Naive thymus-derived CD8-positive, alpha-beta T cell (primary cell): ENCODE data around the gene C5orf46. TPM values are rescaled to one million over a fixed set of nuclear protein-coding genes. Genes with fewer than 3 reads are reported as not detected.

ENCODE experiments used
- ATAC-seq, 2 donors: fragments of 150-1000 bp; cut with Tn5 transposase in 1 of 2; sonication (Bioruptor Pico), chemical (Tn5 transposase) in 1 of 2; 1 replicate in 1 of 2; 2 replicates in 1 of 2; pipeline ENCODE4 v1.10.0; 2021; ENCODE audit warnings: mild to moderate bottlenecking in 2 of 2, moderate library complexity in 2 of 2
- POLR2A ChIA-PET: fragments of 350-600 bp; sonication (Branson Sonifier 250); formaldehyde crosslinking; loops from one replicate; lab custom pipeline; 2021; ENCODE audit warnings: antibody characterized with exemption; lab: Charles Lee
- DNase-seq, 10 donors: peaks; one replicate each; pipeline versions ENCODE4 v3.0.0 to v3.0.0-alpha.2; 2020 to 2022
- H3K27ac Mint-ChIP-seq, 10 donors: one replicate each; pipeline ENCODE4 v1.8.0; 2020 to 2022; ENCODE audit warnings: mild to moderate bottlenecking in 10 of 10, mixed read lengths in 10 of 10, moderate library complexity in 4 of 10, inconsistent platforms in 1 of 10
- H3K27me3 Mint-ChIP-seq, 5 donors: one replicate each; pipeline ENCODE4 v1.8.0; 2021 to 2022; ENCODE audit warnings: mixed read lengths in 5 of 5
- H3K36me3 Mint-ChIP-seq, 3 donors: one replicate each; pipeline ENCODE4 v1.8.0; 2020 to 2022; ENCODE audit warnings: mixed read lengths in 3 of 3, mild to moderate bottlenecking in 2 of 3, inconsistent platforms in 1 of 3
- H3K4me1 Mint-ChIP-seq, 4 donors: one replicate each; pipeline ENCODE4 v1.8.0; 2021 to 2022; ENCODE audit warnings: mixed read lengths in 4 of 4
- H3K4me3 Mint-ChIP-seq, 10 donors: one replicate each; pipeline ENCODE4 v1.8.0; 2020 to 2022; ENCODE audit warnings: mild to moderate bottlenecking in 10 of 10, mixed read lengths in 10 of 10, moderate library complexity in 6 of 10, inconsistent platforms in 1 of 10
- H3K9me3 Mint-ChIP-seq, 9 donors: one replicate each; pipeline ENCODE4 v1.8.0; 2020 to 2022; ENCODE audit warnings: mixed read lengths in 9 of 9, mild to moderate bottlenecking in 3 of 9, inconsistent platforms in 1 of 9, moderate library complexity in 1 of 9
- polyA plus RNA-seq, 3 donors: library from polyadenylated mRNA; unstranded; fragments of 300-500 nt; fragmentation: Illumina TruSeq; gene quantifications; one replicate each; pipeline ENCODE4 v1.2.3, GENCODE V29; 2021
- total RNA-seq, 8 experiments: library from RNA in 2 of 8; stranded (reverse) in 2 of 8; gene quantifications; one replicate each; pipeline ENCODE4 v1.2.3 and lab custom pipeline; 2021 to 2026

Gene C5orf46
- total and polyA plus RNA-seq, 5 experiments from 2014 or later, result not detected

GRCh38 chr5:147863454-147864158 lies 42.7 kb downstream of the C5orf46 start:
- Mint-ChIP-seq H3K27ac (no peak overlapping the region), H3K9me3 (no peaks in the 10 kb centered on the region), H3K36me3 (no peaks in the 10 kb centered on the region), H3K4me3 (no peak overlapping the region), H3K4me1 (no peaks in the 10 kb centered on the region), H3K27me3 (peaks cover 0 to 22% (median 1%) of the 10 kb centered on the region in 5 donors)
- POLR2A ChIA-PET, result no interaction called here
- no peak for ATAC-seq
- no peak for DNase-seq

- no peaks in the 10 kb centered on the region for H3K36me3 Mint-ChIP-seq
- DNase-seq (no peak), ATAC-seq (no peak)
- no peaks in the 10 kb centered on the region for H3K9me3 Mint-ChIP-seq
- peaks cover 0 to 2% (median 0%) of the 10 kb centered on the region in 4 donors for H3K4me1 Mint-ChIP-seq
- POLR2A ChIA-PET, result no interaction called here
- H3K4me3 Mint-ChIP-seq, result no peak overlapping the region
- no peak overlapping the region for H3K27ac Mint-ChIP-seq
- peaks cover 0 to 6% (median 3%) of the 10 kb centered on the region in 5 donors for H3K27me3 Mint-ChIP-seq
Measured at GRCh38 chr5:147860641-147861025, 45.7 kb downstream of the C5orf46 start.

- POLR2A ChIA-PET, result no interaction called here
- H3K9me3 Mint-ChIP-seq, result no peaks in the 10 kb centered on the region
- peaks cover 0 to 2% (median 0%) of the 10 kb centered on the region in 4 donors for H3K4me1 Mint-ChIP-seq
- DNase-seq (no peak), ATAC-seq (no peak)
- H3K27ac Mint-ChIP-seq, result no peak overlapping the region
- H3K36me3 Mint-ChIP-seq, result no peaks in the 10 kb centered on the region
- H3K27me3 Mint-ChIP-seq, result peaks cover 0 to 6% (median 5%) of the 10 kb centered on the region in 5 donors
- no peak overlapping the region for H3K4me3 Mint-ChIP-seq
Measured at GRCh38 chr5:147859962-147860640, 46.2 kb downstream of the C5orf46 start.

GRCh38 chr5:147858565-147858964 lies 47.8 kb downstream of the C5orf46 start:
- Mint-ChIP-seq H3K27ac (no peak overlapping the region), H3K4me1 (peaks cover 0 to 2% (median 0%) of the 10 kb centered on the region in 4 donors), H3K4me3 (no peak overlapping the region), H3K27me3 (peaks cover 0 to 10% (median 7%) of the 10 kb centered on the region in 5 donors), H3K9me3 (no peaks in the 10 kb centered on the region), H3K36me3 (no peaks in the 10 kb centered on the region)
- POLR2A ChIA-PET, result no interaction called here
- DNase-seq (no peak), ATAC-seq (no peak)

GRCh38 chr5:147857302-147858129 lies 48.8 kb downstream of the C5orf46 start:
- Mint-ChIP-seq H3K27ac (no peak overlapping the region), H3K4me3 (no peak overlapping the region), H3K4me1 (peaks cover 0 to 2% (median 0%) of the 10 kb centered on the region in 4 donors), H3K36me3 (no peaks in the 10 kb centered on the region), H3K27me3 (peaks cover 0 to 11% (median 7%) of the 10 kb centered on the region in 5 donors), H3K9me3 (no peaks in the 10 kb centered on the region)
- DNase-seq (peak in 6 of 10 donors; percentile 8 to 39 (median 30)), ATAC-seq (no peak)
- POLR2A ChIA-PET, result no interaction called here

- POLR2A ChIA-PET, result no interaction called here
- Mint-ChIP-seq H3K27me3 (peaks cover 0 to 14% (median 7%) of the 10 kb centered on the region in 5 donors), H3K27ac (no peak overlapping the region), H3K9me3 (no peaks in the 10 kb centered on the region), H3K36me3 (no peaks in the 10 kb centered on the region), H3K4me1 (peaks cover 0 to 2% (median 0%) of the 10 kb centered on the region in 4 donors), H3K4me3 (no peak overlapping the region)
- DNase-seq (no peak), ATAC-seq (no peak)
Measured at GRCh38 chr5:147856801-147857200, 49.5 kb downstream of the C5orf46 start.

- ATAC-seq (no peak), DNase-seq (no peak)
- no peak overlapping the region for H3K27ac Mint-ChIP-seq
- H3K4me3 Mint-ChIP-seq, result no peak overlapping the region
- H3K9me3 Mint-ChIP-seq, result no peaks in the 10 kb centered on the region
- H3K36me3 Mint-ChIP-seq, result no peaks in the 10 kb centered on the region
- peaks cover 0 to 2% (median 0%) of the 10 kb centered on the region in 4 donors for H3K4me1 Mint-ChIP-seq
- POLR2A ChIA-PET, result no interaction called here
- peaks cover 0 to 14% (median 9%) of the 10 kb centered on the region in 5 donors for H3K27me3 Mint-ChIP-seq
Measured at GRCh38 chr5:147855774-147856069, 50.6 kb downstream of the C5orf46 start.

- Mint-ChIP-seq H3K27me3 (peaks cover 0 to 14% (median 9%) of the 10 kb centered on the region in 5 donors), H3K4me3 (no peak overlapping the region), H3K4me1 (peaks cover 0 to 2% (median 0%) of the 10 kb centered on the region in 4 donors), H3K36me3 (no peaks in the 10 kb centered on the region), H3K27ac (no peak overlapping the region), H3K9me3 (no peaks in the 10 kb centered on the region)
- ATAC-seq, result no peak
- POLR2A ChIA-PET, result no interaction called here
- no peak for DNase-seq
Measured at GRCh38 chr5:147854894-147855773, 51.2 kb downstream of the C5orf46 start.

GRCh38 chr5:147854331-147854730 lies 52.0 kb downstream of the C5orf46 start:
- Mint-ChIP-seq H3K27ac (no peak overlapping the region), H3K4me3 (no peak overlapping the region), H3K36me3 (no peaks in the 10 kb centered on the region), H3K9me3 (no peaks in the 10 kb centered on the region), H3K4me1 (peaks cover 0 to 2% (median 0%) of the 10 kb centered on the region in 4 donors), H3K27me3 (peaks cover 0 to 15% (median 9%) of the 10 kb centered on the region in 5 donors)
- ATAC-seq, result no peak
- DNase-seq, result no peak
- POLR2A ChIA-PET, result no interaction called here

GRCh38 chr5:147853372-147853987 lies 52.9 kb downstream of the C5orf46 start:
- H3K9me3 Mint-ChIP-seq, result no peaks in the 10 kb centered on the region
- DNase-seq, result no peak
- no peak overlapping the region for H3K27ac Mint-ChIP-seq
- H3K4me1 Mint-ChIP-seq, result peaks cover 0 to 2% (median 0%) of the 10 kb centered on the region in 4 donors
- peaks cover 0 to 17% (median 10%) of the 10 kb centered on the region in 5 donors for H3K27me3 Mint-ChIP-seq
- POLR2A ChIA-PET, result no interaction called here
- ATAC-seq, result no peak
- H3K4me3 Mint-ChIP-seq, result no peak overlapping the region
- no peaks in the 10 kb centered on the region for H3K36me3 Mint-ChIP-seq

- no peaks in the 10 kb centered on the region for H3K36me3 Mint-ChIP-seq
- H3K27me3 Mint-ChIP-seq, result peaks cover 0 to 14% (median 9%) of the 10 kb centered on the region in 5 donors
- H3K4me3 Mint-ChIP-seq, result no peak overlapping the region
- DNase-seq, result no peak
- H3K9me3 Mint-ChIP-seq, result no peaks in the 10 kb centered on the region
- no peaks in the 10 kb centered on the region for H3K4me1 Mint-ChIP-seq
- POLR2A ChIA-PET, result no interaction called here
- H3K27ac Mint-ChIP-seq, result no peak overlapping the region
- no peak for ATAC-seq
Measured at GRCh38 chr5:147852365-147852764, 54.0 kb downstream of the C5orf46 start.

- H3K4me3 Mint-ChIP-seq, result no peak overlapping the region
- peaks cover 0 to 14% (median 9%) of the 10 kb centered on the region in 5 donors for H3K27me3 Mint-ChIP-seq
- no peaks in the 10 kb centered on the region for H3K36me3 Mint-ChIP-seq
- no peaks in the 10 kb centered on the region for H3K9me3 Mint-ChIP-seq
- H3K27ac Mint-ChIP-seq, result no peak overlapping the region
- H3K4me1 Mint-ChIP-seq, result no peaks in the 10 kb centered on the region
- DNase-seq (no peak), ATAC-seq (no peak)
- POLR2A ChIA-PET, result no interaction called here
Measured at GRCh38 chr5:147851578-147851977, 54.8 kb downstream of the C5orf46 start.
